Epithelial cell of proximal tubule (primary cell): Measurements from ENCODE around the gene FBXO2. TPM values are rescaled to one million over a fixed set of nuclear protein-coding genes. Genes with fewer than 3 reads are reported as not detected.
"Not testable (repeated sequence)": the region's sequence is repeated elsewhere in the genome, so short reads cannot be mapped to it uniquely, and the experiment has no call there.

Experiments used
- DNase-seq: peaks from one replicate; pipeline ENCODE4 v3.0.0-alpha.2; 2011; ENCODE audit warnings: low read depth
- H3K4me3 ChIP-seq: 2 replicates; pipeline ENCODE4 v1.5.1; 2011; ENCODE audit warnings: low read depth, mild to moderate bottlenecking, low read length
- CTCF ChIP-seq: conservative IDR thresholded peaks from 2 replicates; pipeline ENCODE4 v1.5.1; 2012; ENCODE audit warnings: low read depth, mild to moderate bottlenecking, low read length
- total RNA-seq: library from RNA; depleted of rRNA; stranded (reverse); fragments of >200 nt; gene quantifications from 2 replicates; pipeline ENCODE4 v1.2.3, GENCODE V29; 2015

Gene FBXO2
- total RNA-seq, 1 donor from 2014 or later, result 6.5 TPM

- H3K4me3 ChIP-seq, result no peak overlapping the region
- TF ChIP-seq CTCF, result no peak
- DNase-seq, result no peak
Measured at GRCh38 chr1:11611638-11612327, 42.4 kb downstream of the FBXO2 start.

GRCh38 chr1:11610629-11611180 is 43.5 kb downstream of the FBXO2 start:
- no peak for DNase-seq
- no peak for TF ChIP-seq CTCF
- no peak overlapping the region for H3K4me3 ChIP-seq

GRCh38 chr1:11609378-11609777 is 44.9 kb downstream of the FBXO2 start:
- not testable (repeated sequence) for DNase-seq

GRCh38 chr1:11608596-11609130 is 45.6 kb downstream of the FBXO2 start:
- not testable (repeated sequence) for DNase-seq

More at GRCh38 chr1:11609378-11609777, 44.9 kb downstream of the FBXO2 start:
- H3K4me3 ChIP-seq, result not testable (repeated sequence)

DNA sequence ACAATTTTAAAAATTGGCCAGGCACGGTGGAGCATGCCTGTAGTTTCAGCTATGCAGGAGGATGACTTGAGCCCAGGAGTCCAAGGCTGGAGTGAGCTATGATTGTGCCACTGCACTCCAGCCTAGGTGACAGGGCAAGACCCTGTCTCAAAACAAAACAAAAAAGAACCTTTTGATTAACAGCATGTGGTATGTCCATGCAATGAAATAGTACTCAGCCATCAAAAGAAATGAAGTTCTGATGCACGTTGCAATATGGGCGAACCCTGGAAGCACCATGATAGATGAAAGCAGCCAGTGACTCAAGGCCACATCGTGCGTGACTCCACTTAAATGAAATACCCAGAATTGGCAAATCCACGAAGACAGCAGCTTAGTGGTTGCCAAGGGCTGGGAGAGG is 47.5 kb downstream of the FBXO2 start:
- H3K4me3 ChIP-seq, result no peak overlapping the region
- no peak for DNase-seq
- TF ChIP-seq CTCF, result no peak

More at GRCh38 chr1:11608596-11609130, 45.6 kb downstream of the FBXO2 start:
- not testable (repeated sequence) for H3K4me3 ChIP-seq

GRCh38 chr1:11602981-11603380 is 51.2 kb downstream of the FBXO2 start:
- no peak for TF ChIP-seq CTCF
- H3K4me3 ChIP-seq, result no peak overlapping the region
- no peak for DNase-seq

DNA sequence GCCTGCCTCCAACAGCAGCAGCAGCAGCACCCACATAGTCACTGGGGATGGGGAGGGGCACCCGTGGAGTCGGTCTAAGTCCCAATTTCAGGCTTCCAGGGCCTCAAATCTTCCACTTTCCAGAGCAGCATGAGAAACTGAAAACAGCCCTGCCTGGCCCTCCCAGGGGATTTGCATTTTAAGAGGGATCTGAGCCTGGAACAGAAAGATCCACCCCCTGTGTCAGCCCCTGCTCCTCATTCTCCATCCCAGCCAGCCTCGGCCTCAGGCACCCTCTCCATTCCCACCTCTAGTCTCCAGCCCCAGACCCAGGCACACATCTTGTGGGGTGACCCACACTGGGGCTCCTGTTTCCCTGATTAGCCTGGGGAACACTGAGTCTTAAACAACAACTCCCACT is 51.8 kb downstream of the FBXO2 start:
- TF ChIP-seq CTCF, result no peak
- no peak overlapping the region for H3K4me3 ChIP-seq
- no peak for DNase-seq

DNA sequence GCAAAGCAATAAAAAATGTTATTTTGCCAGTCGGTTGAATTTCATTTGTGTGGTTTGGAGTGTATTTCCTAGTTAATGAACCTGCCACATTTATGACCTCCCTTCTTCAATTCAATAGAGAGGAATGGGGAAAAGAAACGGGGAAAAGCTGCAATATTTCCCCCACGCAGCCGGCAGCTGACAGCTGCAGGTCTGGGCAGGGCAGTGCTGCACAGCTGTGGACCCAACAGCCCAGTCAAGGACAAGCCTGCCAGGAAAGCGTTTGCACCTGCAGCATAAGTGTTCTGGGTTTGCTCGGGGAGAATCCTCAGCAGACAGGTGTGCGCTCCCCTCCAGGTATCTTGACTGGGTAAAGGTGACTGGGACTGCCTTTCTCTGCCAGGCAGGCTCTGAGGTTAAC is 53.4 kb downstream of the FBXO2 start:
- no peak for TF ChIP-seq CTCF
- H3K4me3 ChIP-seq, result no peak overlapping the region
- no peak for DNase-seq
